ENCODE results near the gene SPI1. TPM values are rescaled to one million over a fixed set of nuclear protein-coding genes. Genes with fewer than 3 reads are reported as not detected.
A peak's percentile ranks its signal among the peaks of the same experiment; 100 is the strongest.

The SPI1 gene
- total and polyA plus RNA-seq, 2 donors (not counting 3 experiments of a cell fraction or from before 2014, with no cell fraction given) = not detected

GRCh38 chr11:47329431-47329986, 48.8 kb downstream of the SPI1 start:
- BruUV-seq (replicated peaks) = TSS peak; percentile 69
- H3K27me3 ChIP-seq (ENCODE audit: control insufficient read depth in 2 of 2, insufficient read depth in 2 of 2, low read length in 2 of 2) = no peaks in the 10 kb centered on the region
- no peaks in the 10 kb centered on the region for H3K79me2 ChIP-seq (ENCODE audit: control insufficient read depth, insufficient read depth, low read length)
- no peak overlapping the region for H2AFZ ChIP-seq (ENCODE audit: low read depth, low read length)
- peaks cover 0 to 20% of the 10 kb centered on the region in 2 experiments for H3K36me3 ChIP-seq (ENCODE audit: control insufficient read depth in 2 of 2, extremely low read depth in 1 of 2, insufficient read depth in 2 of 2, low read length in 2 of 2)
- H3K9me3 ChIP-seq (replicated peaks; ENCODE audit: control insufficient read depth, insufficient read depth, low read length) = no peaks in the 10 kb centered on the region
- ChIA-PET CTCF (interaction anchor here (0.9 to 3.3 kb wide), 12 partner anchors 8 to 109 kb away, joined by 3 to 33 read pairs (median 4); partner anchors contain the start of gene NR1H3), POLR2A (interaction anchor here (0.9 kb wide), 1 partner anchor 83 kb away, joined by 3 read pairs; no protein-coding TSS in a partner anchor)
- H4K20me1 ChIP-seq (replicated peaks; ENCODE audit: control insufficient read depth, extremely low read depth, insufficient read depth, low read length) = no peaks in the 10 kb centered on the region
- FAIRE-seq (no peak), DNase-seq (ENCODE audit: low read depth, low spot score) (no peak)
- H3K4me1 ChIP-seq (ENCODE audit: control insufficient read depth, extremely low read depth, insufficient read depth, low read length) = peaks cover 16% of the 10 kb centered on the region
- H3K4me2 ChIP-seq (ENCODE audit: insufficient read depth, low read length) = no peak overlapping the region
- no peaks in the 10 kb centered on the region for H3K9me1 ChIP-seq (replicated peaks; ENCODE audit: control insufficient read depth, extremely low read depth, insufficient read depth, low read length)
- TF ChIP-seq JUN (IDR thresholded peaks at IDR 0.05; ENCODE audit: borderline replicate concordance, insufficient read depth, insufficient read length, low read depth) (no peak), POLR2A (IDR thresholded peaks at IDR 0.05; ENCODE audit: low read depth, low read length) (no peak), MYC (IDR thresholded peaks at IDR 0.05; ENCODE audit: low read depth, low read length) (no peak), CTCF (IDR thresholded peaks at IDR 0.05; ENCODE audit: extremely low read depth in 1 of 2, insufficient read depth in 1 of 2, low read depth in 1 of 2, low read length in 2 of 2) (no peak), MAX (IDR thresholded peaks at IDR 0.05; ENCODE audit: insufficient read depth, insufficient read length) (no peak), FOS (IDR thresholded peaks at IDR 0.05; ENCODE audit: borderline replicate concordance, insufficient read depth, low read length) (no peak), GATA2 (IDR thresholded peaks at IDR 0.05; ENCODE audit: insufficient read depth, insufficient read length, low read depth, low read length) (no peak), POLR2AphosphoS5 (IDR thresholded peaks at IDR 0.05; ENCODE audit: insufficient read depth, low read depth, low read length) (no peak), EZH2 (IDR thresholded peaks at IDR 0.05; ENCODE audit: borderline replicate concordance, low read depth, low read length, severe bottlenecking) (no peak)
- dilution Hi-C loops (cut with MboI; ENCODE audit: extremely low pct_ligation_motif_present, low sequenced_read_pairs) (no loop called here), intact Hi-C loops (cut with micrococcal nuclease) (no loop called here)
- H3K4me3 ChIP-seq (replicated peaks in 1 of 3; ENCODE audit: insufficient read depth in 1 of 3, low read depth in 1 of 3, low read length in 3 of 3) = no peak overlapping the region
- H3K9ac ChIP-seq (replicated peaks; ENCODE audit: extremely low read depth, insufficient read depth, low read length) = no peak overlapping the region
- H3K27ac ChIP-seq (ENCODE audit: insufficient read depth, low read depth, low read length) = peak overlapping the region; percentile 21
